Panc1 (cell line): ENCODE results near the gene GSTM1.

ENCODE experiments used
- CTCF ChIP-seq: fragments of 450-650 bp; IDR thresholded peaks from 2 replicates; pipeline ENCODE4 v1.5.1; 2017; ENCODE audit warnings: mild to moderate bottlenecking
- POLR2AphosphoS5 ChIP-seq: IDR thresholded peaks from 2 replicates; pipeline ENCODE4 v1.6.1; 2012; ENCODE audit warnings: mild to moderate bottlenecking, low read depth, low read length, moderate library complexity

GRCh38 chr1:109718495-109718894 lies 30.9 kb downstream of the GSTM1 start:
- TF ChIP-seq CTCF (peak; percentile 40), POLR2AphosphoS5 (no peak)
